ENCODE data around the gene KIF18A.

GRCh38 chr11:28100665-28101064 lies 7.3 kb downstream of the KIF18A start:
- no peak for TF ChIP-seq CTCF (IDR thresholded peaks at IDR 0.05)
- TF ChIP-seq POLR2A (IDR thresholded peaks at IDR 0.05; ENCODE audit: low read depth) = no peak
- TF ChIP-seq EP300 (IDR thresholded peaks at IDR 0.05) = no peak
